Endothelial cell (in vitro differentiated cells): ENCODE data around the gene PPOX. TPM values are rescaled to one million over a fixed set of nuclear protein-coding genes. Genes with fewer than 3 reads are reported as not detected.

ENCODE experiments used
- DNase-seq: peaks from one replicate; pipeline ENCODE4 v3.0.0; 2021; ENCODE audit warnings: low spot score
- H3K27ac Mint-ChIP-seq: one replicate; pipeline ENCODE4 v1.8.0; 2021; ENCODE audit warnings: mixed read lengths, inconsistent platforms; ENCODE audit not compliant: unreplicated experiment
- H3K27me3 Mint-ChIP-seq: one replicate; pipeline ENCODE4 v1.8.0; 2021; ENCODE audit warnings: mild to moderate bottlenecking, moderate library complexity, mixed read lengths, inconsistent platforms; ENCODE audit not compliant: unreplicated experiment
- H3K36me3 Mint-ChIP-seq: one replicate; pipeline ENCODE4 v1.8.0; 2021; ENCODE audit warnings: mild to moderate bottlenecking, low read depth, mixed read lengths, inconsistent platforms; ENCODE audit not compliant: unreplicated experiment
- H3K4me1 Mint-ChIP-seq: one replicate; pipeline ENCODE4 v1.8.0; 2021; ENCODE audit warnings: mild to moderate bottlenecking, mixed read lengths, inconsistent platforms; ENCODE audit not compliant: unreplicated experiment
- H3K4me3 Mint-ChIP-seq: one replicate; pipeline ENCODE4 v1.8.0; 2021; ENCODE audit warnings: mild to moderate bottlenecking, mixed read lengths, inconsistent platforms; ENCODE audit not compliant: unreplicated experiment
- H3K9me3 Mint-ChIP-seq: one replicate; pipeline ENCODE4 v1.8.0; 2021; ENCODE audit warnings: mixed read lengths, inconsistent platforms; ENCODE audit not compliant: unreplicated experiment
- CTCF ChIP-seq: fragments of 200-600 bp; sonication (generic); IDR thresholded peaks from one replicate; pipeline ENCODE4 v1.5.0; 2021; ENCODE audit warnings: antibody characterized with exemption; ENCODE audit not compliant: unreplicated experiment
- total RNA-seq: library from RNA; stranded (reverse); fragmentation: NEBNext Ultra II Directional; extraction: Animal tissue kit (Norgen Biotek cat#: 25700); gene quantifications from one replicate; pipeline ENCODE4 v1.2.1, GENCODE V29; 2021; ENCODE audit not compliant: unreplicated experiment

The PPOX gene
- total RNA-seq, 1 donor from 2014 or later, result 39.0 TPM

GRCh38 chr1:161153682-161154337 lies 12.4 kb upstream of the PPOX start, which contains the start of gene UFC1:
Gene UFC1 (plus strand): TSS chr1:161153978. CDS start chr1:161153998, 20 bp downstream.
- Mint-ChIP-seq H3K9me3 (no peaks in the 10 kb centered on the region), H3K36me3 (peaks cover 27% of the 10 kb centered on the region), H3K4me3 (peak within 1 kb of the TSS; percentile 99), H3K27me3 (peaks cover 16% of the 10 kb centered on the region), H3K4me1 (peaks cover 28% of the 10 kb centered on the region), H3K27ac (peak within 1 kb of the TSS; percentile 100)
- no peak for TF ChIP-seq CTCF
- DNase-seq, result peak; percentile 70

GRCh38 chr1:161157867-161158266 lies 8.4 kb upstream of the PPOX start:
- DNase-seq, result no peak
- H3K4me1 Mint-ChIP-seq, result peaks cover 46% of the 10 kb centered on the region
- H3K4me3 Mint-ChIP-seq, result peak overlapping the region; percentile 92
- H3K36me3 Mint-ChIP-seq, result peaks cover 33% of the 10 kb centered on the region
- H3K27ac Mint-ChIP-seq, result peak overlapping the region; percentile 76
- no peaks in the 10 kb centered on the region for H3K9me3 Mint-ChIP-seq
- TF ChIP-seq CTCF, result no peak
- H3K27me3 Mint-ChIP-seq, result peaks cover 26% of the 10 kb centered on the region

- no peak for DNase-seq
- peaks cover 39% of the 10 kb centered on the region for H3K36me3 Mint-ChIP-seq
- H3K9me3 Mint-ChIP-seq, result no peaks in the 10 kb centered on the region
- peaks cover 49% of the 10 kb centered on the region for H3K4me1 Mint-ChIP-seq
- peaks cover 26% of the 10 kb centered on the region for H3K27me3 Mint-ChIP-seq
- TF ChIP-seq CTCF, result no peak
- peak overlapping the region; percentile 92 for H3K4me3 Mint-ChIP-seq
- H3K27ac Mint-ChIP-seq, result peak overlapping the region; percentile 92
Measured at GRCh38 chr1:161158316-161159010, 7.8 kb upstream of the PPOX start.

GRCh38 chr1:161159087-161159912 lies 6.9 kb upstream of the PPOX start, which contains the start of gene USP21:
Gene USP21 (plus strand): TSS chr1:161159500. CDS start chr1:161160641, 1,141 bp downstream.
- DNase-seq, result peak; percentile 90
- Mint-ChIP-seq H3K27me3 (peaks cover 18% of the 10 kb centered on the region), H3K4me3 (peak within 1 kb of the TSS; percentile 92), H3K36me3 (peaks cover 46% of the 10 kb centered on the region), H3K27ac (peak within 1 kb of the TSS; percentile 92), H3K4me1 (peaks cover 50% of the 10 kb centered on the region), H3K9me3 (no peaks in the 10 kb centered on the region)
- no peak for TF ChIP-seq CTCF
